Jurkat, Clone E6-1 (cell line): ENCODE data around the gene CXXC1. TPM values are rescaled to one million over a fixed set of nuclear protein-coding genes. Genes with fewer than 3 reads are reported as not detected.
"Not testable (repeated sequence)": the region's sequence is repeated elsewhere in the genome, so short reads cannot be mapped to it uniquely, and the experiment has no call there.

Experiments used
- DNase-seq: peaks from one replicate; pipeline ENCODE4 v3.0.0-alpha.2; 2011; ENCODE audit warnings: low read depth, low spot score
- H3K4me3 ChIP-seq: 2 replicates; pipeline ENCODE4 v1.5.1; 2011; ENCODE audit warnings: mild to moderate bottlenecking, low read length, control low read depth, moderate library complexity
- polyA plus RNA-seq: library from polyadenylated mRNA; unstranded; fragments of >200 nt; gene quantifications from one replicate; pipeline ENCODE4 v1.2.1, GENCODE V29; 2012; ENCODE audit warnings: missing spikeins; ENCODE audit not compliant: insufficient read length, insufficient read depth

The CXXC1 gene
- polyA plus RNA-seq: 139 TPM

DNA sequence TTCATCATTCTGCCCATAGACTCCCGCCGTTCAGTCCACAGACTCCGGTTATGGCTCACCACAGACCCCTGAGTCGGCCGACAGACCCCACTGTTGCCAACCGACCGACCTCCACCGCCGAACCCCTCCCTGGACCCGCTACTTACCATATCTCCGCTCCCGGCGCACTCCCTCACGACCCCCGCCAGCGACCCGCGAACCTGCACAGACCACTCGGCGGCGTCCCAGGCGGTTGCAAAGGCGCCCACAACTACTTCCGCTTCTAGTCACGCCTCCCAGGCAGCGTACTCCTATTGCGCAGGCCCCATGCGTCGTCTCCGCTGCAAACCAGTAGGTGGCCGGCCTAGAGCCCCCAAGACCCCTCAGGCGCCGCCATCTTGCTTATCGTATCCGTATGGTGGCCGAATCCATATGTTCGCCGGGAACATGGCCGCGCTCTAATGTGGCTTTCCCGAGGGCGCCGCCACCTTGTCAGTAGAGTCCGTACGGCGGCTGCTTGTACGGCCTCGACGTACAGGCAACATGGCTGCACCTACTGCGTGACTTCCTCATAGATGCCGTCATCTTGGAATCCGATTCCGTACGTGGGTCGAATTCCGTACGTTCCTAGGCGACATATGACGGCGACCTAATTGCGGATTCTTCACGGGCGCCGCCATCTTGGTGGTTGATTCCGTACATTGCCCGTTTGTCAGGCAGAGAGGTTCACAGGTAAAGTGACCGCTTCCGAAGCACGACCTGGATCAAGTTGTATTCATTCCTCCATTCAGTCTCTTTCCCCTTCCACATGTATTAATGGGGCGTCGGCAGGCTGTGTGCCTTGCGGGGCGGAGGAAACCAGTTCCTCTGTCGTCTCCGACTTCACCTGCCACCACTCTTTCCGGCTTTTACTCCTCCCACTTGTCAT lies at the start of gene CXXC1:
Gene CXXC1, minus strand, starts transcription at position 252 of the 907 bp plus-strand sequence. Its CDS starts 103 bp downstream, at position 149.
- H3K4me3 ChIP-seq: peak within 1 kb of the TSS; percentile 97
- DNase-seq: peak; percentile 99

DNA sequence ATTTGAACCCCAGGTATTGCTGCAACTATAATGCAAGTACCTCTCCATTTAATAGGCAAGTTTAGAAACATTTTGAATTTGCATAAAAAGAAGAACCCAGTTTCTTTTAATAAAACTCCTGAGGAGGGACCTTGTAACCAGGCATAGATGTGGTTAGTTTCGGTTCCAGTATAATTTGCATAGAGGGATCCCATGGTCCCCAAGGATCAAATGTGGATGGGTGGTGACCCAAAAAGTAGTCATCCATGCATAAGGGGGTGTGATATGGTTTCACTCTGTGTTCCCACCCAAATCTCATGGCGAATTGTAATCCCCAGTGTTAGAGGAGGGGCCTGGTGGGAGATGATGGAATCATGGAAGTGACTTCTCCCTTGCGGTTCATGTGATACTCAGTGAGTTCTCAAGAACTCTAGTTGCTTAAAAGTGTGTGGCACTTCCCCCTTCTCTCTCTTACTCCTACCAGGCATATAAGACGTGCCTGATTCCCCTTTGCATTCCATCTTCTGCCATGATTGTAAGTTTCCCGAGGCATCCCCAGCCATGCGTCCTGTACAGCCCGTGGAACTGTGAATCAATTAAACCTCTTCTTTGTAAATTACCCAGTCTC lies 47.2 kb upstream of the CXXC1 start:
- DNase-seq: no peak
- H3K4me3 ChIP-seq: no peak overlapping the region

DNA sequence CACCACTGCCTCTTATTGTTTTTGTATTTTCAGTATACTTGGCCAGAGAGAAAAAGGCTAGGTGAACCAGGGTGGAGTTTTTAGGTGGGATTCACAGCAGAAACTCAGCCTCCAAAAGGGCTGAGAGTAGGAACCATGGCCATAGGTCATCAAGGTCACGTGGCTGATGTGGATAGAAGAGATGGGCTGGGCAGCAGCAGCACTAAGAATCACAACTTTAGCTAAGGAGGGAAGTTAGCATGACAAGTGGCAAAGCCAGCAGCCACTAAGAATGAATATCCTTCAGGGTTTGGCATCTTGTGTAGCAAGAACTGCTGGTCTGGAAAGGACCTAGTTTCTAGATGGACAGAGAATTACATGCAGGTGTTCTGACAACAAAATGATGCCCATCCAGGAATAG lies 44.2 kb upstream of the CXXC1 start:
- no peak for DNase-seq
- no peak overlapping the region for H3K4me3 ChIP-seq

DNA sequence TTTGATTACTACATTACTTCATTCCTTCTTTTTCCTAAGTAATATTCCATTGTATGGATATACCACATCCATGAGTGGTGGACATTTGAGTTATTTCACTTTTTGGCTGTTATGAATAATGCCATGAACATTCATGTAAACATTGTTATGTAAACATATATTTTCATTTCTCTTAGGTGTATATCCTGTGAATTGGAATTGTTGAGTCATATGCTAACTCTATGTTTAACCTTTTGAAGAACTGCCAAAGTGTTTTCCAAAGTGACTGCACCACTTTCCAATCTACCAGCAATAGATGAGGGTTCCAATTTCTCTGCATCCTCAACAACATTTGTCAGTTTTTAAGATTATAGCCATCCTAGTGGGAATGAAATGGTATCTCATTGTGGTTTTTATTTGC lies 42.7 kb upstream of the CXXC1 start:
- DNase-seq: no peak
- H3K4me3 ChIP-seq: no peak overlapping the region

DNA sequence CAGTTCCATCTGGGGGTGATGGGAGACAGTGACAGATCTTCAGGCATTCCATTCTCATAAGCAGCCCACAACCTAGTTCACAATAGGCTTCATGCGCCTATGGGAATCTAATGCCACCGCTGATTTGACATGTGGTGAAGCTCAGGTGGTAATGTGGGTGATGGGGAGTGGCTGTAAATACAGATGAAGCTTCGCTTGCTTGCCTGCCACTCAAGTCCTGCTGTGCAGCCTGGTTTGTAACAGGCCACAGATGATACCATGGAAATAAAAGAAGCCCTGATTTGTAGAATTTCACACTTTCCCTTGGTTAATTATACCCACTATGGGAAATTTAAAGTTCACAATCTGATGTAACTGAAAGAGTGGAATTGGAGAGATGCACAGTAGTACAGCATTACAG lies 40.5 kb upstream of the CXXC1 start:
- no peak overlapping the region for H3K4me3 ChIP-seq
- DNase-seq: no peak

DNA sequence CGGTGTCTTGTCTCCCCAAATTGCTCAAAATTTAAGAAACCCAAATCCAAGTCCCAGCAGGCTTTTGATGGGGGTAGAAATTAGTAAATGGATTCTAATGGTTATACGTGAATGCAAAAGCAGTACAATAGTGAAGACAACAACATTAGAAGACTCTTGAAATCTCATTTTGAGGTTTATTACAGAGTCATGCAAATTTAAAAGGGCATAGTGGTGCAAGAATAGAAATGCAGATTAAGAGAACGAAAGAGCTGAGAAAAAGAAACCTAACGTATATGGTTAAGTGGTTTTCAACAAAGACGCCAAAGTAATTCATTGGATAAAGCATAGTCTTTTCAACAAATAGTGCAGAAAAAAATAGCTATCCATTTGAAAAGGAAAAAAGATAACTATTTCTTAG lies 33.2 kb upstream of the CXXC1 start:
- H3K4me3 ChIP-seq: no peak overlapping the region
- DNase-seq: peak; percentile 67

DNA sequence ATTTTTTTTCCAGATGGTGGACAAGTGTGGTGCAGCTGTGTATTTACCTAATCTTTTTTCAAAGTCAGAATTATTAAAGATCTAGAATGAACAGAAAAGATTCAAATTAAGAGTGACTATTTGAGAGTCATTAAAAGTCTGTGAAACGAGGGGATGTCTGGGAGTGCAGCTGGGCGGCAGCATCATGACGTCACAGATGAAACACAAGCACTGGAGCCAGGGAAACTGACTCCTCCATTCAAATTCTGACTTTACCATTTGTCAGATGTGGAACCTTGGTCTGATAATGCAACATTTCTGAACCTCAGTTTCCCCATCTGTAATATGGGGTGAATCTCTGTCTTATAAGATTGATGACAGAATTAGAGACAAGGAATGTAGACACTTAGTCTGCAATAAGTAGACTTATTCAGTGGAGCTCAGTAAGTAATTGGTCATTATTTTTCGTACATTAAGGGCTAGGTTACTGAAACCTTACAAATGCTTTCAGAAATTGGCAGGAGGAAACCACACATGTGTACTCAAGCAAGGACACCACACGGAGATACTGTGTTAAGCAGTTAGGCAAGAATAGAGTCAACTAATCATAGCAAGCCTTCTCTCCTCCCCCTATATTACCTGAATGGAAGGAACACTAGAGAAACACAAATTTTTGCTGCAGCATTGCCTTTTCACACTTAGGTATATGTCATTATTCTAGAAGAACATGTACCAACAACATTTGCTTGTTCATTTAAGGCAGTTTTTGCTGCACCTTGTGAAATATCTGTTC lies 27.8 kb upstream of the CXXC1 start:
- no peak overlapping the region for H3K4me3 ChIP-seq
- DNase-seq: no peak

DNA sequence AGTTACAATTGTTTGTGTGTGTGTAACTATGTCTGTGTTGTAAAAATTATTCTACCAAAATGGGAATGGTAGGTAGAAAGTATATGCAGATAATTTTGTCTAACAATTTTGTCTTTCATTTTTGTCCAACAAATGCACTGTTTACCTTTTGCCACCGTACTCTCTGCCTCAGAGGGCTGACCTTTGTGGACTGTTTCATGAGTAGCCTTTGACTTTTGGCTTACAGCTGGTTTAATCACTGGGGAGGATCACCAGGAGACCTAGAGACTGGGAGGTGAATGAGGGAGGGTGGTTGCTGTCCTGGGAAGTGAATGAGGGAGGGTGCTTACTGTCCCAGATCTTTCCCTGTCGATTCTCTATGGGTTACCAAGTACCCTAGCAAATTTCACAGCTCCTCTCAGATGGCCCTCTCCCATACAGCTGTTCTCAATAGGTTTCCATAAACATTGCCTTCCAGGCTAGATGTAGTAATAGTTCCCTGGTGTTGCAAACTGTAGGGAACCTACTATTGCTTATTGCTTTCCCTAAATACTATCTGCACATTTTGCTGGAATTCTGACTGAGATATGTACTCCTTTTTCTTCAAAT lies 26.5 kb upstream of the CXXC1 start:
- DNase-seq: no peak

DNA sequence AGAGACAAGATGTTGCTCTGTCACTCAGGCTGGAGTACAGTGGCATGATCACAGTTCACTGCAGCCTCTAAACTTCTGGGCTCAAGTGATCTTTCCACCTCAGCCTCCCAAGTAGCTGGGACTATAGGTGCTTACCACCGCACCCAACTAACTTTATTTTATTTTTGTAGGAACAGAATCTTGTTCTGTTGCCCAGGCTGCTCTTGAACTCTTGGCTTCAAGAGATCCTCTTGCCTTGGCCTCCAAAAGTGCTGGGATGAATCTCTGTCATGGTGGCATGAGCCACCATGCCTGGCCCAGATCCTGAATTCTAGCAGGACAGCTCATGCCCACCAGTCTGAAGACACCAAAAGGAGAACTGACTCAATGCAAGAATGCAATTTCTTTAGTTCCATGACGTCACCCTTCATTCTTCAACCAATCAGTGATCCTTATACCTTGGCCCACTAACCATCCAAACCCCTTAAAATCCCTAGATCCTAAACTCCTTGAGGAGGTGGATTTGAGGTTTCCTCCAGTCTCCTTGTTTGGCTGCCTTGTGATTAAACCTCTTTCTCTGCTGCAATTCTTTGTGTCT lies 25.6 kb upstream of the CXXC1 start:
- H3K4me3 ChIP-seq: no peak overlapping the region
- no peak for DNase-seq

More for the DNA sequence above, 26.5 kb upstream of the CXXC1 start:
- H3K4me3 ChIP-seq: no peak overlapping the region

DNA sequence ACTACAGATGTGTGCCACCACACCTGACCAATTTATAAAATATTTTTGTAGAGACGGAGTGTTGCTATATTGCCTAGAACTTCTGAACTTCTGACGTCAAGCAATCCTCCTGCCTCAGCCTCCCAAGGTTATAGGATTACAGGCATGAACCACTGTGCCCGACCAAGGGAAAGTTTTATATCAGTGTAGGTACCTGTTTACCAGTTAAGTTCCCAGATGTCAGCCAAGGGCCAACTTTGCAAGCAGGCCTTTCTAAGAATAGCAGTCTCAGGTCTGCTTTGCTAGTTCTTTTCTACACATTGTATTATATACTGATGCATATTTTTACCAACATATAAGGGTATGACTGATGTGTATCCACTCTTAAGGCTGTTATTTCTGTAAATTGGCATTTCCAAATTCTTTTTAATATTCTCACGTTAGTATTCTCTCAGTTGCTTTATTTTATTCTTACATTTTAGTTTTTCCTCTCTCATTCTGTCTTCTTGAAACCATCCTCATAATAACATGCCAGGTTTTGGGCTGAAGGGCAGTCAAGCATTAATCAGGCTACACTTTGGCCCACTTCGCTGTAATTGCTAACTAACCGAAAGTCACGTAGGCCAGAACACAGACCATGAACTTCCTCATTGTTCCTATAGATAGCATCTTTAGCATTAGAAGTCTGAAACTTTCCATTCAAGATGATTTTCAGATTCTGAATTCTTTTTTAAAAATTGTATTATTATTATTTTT lies 25.0 kb upstream of the CXXC1 start:
- DNase-seq: no peak
- no peak overlapping the region for H3K4me3 ChIP-seq

DNA sequence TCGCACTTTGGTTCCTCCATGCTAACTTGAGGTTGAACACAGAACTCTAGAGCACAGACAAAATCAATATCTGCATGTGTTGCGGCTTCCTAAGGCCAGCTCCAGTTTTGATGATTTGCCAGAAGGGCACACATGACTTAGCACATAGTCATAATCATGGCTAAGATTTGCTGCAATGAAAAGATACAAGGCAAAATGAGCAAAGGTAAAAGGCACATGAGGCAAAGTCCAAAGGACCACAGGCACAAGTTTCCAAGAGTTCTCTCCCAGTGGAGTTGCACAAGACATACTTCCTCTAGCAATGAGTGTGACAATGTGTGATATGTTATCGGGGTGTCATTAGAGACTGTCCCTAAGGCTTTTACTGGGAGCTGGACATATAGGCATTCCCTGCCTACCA lies 24.2 kb upstream of the CXXC1 start:
- H3K4me3 ChIP-seq: no peak overlapping the region
- DNase-seq: no peak

DNA sequence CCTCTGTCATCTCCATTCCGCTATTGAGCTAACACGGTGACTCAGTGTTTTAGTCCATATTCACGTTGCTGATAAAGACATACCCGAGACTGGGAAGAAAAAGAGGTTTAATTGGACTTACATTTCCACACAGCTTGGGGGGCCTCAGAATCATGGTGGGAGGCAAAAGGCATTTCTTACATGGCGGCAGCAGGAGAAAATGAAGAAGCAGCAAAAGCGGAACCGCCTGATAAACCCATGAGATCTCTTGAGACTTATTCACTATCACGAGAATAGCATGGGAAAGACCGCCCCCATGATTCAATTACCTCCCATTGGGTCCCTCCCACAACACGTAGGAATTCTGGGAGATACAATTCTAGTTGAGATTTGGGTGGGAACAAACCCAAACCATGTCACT lies 22.6 kb upstream of the CXXC1 start:
- DNase-seq: no peak
- H3K4me3 ChIP-seq: no peak overlapping the region

DNA sequence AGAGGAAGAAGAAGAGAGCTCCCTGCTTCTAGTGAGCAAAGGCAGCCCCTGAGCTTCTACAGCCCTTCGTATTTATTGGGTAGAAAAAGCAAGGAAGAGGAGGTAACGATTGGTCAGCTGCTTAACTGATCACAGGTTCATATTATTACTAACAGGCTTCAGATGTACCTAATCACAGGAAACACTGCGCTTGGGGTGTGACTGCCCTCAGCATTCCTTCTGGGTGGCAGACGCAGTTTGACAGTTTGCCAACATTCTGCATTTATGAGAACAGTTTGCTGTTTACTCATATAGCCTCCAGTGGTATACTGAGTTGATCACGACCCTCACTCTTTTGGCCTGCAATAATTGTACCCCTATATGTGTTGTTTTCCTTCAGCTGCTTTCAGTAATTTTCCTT lies 21.4 kb upstream of the CXXC1 start:
- H3K4me3 ChIP-seq, DNase-seq: not testable (repeated sequence)

DNA sequence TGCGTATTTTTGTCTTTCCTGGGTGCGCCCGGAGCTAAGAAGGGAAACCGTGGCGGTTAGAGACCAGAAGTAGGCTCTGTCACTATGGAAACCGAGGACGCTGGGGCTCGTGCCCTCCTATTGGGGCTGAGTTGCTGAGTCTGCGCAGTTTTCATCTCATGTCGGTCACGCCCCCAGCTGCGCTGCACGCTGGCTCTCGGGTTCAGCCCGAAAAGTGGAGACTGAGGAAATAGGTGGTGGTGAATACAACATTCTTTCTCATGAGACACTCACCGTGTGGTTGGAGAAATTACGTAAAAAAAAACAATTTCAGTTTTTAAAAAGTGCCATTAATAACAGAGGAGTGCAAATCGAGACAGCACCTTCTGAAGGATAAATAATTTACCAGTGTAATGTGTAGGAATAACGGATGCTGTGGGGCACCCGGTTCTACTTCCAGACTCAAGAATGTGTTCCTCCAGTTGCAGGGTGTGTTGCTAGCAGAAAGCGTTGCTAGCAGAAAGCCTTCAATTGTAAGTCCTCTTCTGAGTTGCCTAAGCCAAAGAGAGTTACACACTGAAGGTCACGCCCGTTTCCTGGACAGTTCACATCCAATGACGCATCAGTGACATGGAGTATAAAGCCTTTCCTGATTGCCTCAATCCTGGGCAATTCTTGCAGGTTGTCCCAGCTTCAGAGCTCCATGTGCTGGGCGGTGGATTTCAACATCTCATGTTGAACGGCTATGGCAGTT lies 20.4 kb upstream of the CXXC1 start:
- peak overlapping the region; percentile 57 for H3K4me3 ChIP-seq
- peak; percentile 89 for DNase-seq

DNA sequence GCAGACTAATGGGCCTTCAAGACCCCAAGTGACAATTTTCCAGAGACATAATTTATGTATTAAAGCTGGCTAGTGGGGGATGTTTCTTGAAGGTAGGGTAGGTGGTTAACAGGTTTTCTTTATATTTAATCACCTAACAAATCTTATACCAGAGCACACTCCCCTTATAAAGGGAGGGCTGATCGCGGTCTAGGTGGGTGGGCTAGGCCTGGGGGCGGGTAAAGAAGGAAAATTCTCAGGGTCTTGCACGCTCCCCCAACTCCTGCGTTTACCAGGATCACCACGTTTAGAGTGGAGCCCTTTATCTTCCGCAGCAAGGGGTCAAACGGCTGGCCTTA lies 19.9 kb upstream of the CXXC1 start:
- peak overlapping the region; percentile 57 for H3K4me3 ChIP-seq
- no peak for DNase-seq

DNA sequence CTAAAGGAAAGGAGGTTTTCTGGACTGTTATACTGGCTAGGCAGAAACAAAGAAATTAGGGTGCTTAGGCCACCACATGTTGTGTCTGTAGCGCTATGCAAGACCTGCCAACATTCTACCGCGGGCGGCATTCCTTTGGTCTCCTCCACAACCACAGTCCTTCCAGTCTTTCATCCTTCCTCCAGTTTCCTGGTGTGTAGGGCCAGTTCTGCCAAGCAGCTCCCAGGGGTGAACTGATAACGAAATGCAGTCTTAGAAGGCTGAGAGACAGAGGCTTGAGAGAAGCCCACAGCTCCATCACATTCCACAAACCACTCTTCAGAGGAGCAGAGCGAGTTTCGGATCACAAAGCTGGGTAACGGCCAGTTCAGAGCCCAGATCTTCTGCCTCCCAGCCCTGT lies 19.5 kb upstream of the CXXC1 start:
- peak overlapping the region; percentile 57 for H3K4me3 ChIP-seq
- DNase-seq: no peak

DNA sequence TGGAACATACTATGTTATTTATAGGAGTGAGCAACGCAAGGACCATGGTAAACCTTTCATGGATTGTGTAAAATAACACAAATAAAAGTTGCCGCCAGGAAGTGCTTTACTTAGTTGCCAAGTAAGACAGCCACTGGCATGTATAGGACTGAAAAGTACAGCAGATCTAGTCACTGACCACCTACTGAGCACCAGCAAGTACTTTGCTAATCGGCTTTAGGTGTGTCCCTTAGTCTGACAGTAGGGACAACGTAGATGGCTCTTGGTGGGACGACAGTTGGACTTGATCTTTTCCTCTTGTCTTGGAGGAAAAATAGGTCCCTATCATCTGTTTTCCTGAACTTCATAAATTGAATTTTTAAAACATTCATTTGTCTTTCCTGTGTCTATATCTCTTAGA lies 13.6 kb upstream of the CXXC1 start:
- no peak overlapping the region for H3K4me3 ChIP-seq
- no peak for DNase-seq
